HG03066 (cell line): ENCODE results near the gene COPG1.
"Not testable (repeated sequence)": the region's sequence is repeated elsewhere in the genome, so short reads cannot be mapped to it uniquely, and the experiment has no call there.

ENCODE experiments used
- ATAC-seq: cut with Tn5 transposase; IDR thresholded peaks from one replicate; pipeline ENCODE4 v1.9.1; 2021; ENCODE audit warnings: low read depth; ENCODE audit not compliant: unreplicated experiment

The COPG1 gene, protein sequence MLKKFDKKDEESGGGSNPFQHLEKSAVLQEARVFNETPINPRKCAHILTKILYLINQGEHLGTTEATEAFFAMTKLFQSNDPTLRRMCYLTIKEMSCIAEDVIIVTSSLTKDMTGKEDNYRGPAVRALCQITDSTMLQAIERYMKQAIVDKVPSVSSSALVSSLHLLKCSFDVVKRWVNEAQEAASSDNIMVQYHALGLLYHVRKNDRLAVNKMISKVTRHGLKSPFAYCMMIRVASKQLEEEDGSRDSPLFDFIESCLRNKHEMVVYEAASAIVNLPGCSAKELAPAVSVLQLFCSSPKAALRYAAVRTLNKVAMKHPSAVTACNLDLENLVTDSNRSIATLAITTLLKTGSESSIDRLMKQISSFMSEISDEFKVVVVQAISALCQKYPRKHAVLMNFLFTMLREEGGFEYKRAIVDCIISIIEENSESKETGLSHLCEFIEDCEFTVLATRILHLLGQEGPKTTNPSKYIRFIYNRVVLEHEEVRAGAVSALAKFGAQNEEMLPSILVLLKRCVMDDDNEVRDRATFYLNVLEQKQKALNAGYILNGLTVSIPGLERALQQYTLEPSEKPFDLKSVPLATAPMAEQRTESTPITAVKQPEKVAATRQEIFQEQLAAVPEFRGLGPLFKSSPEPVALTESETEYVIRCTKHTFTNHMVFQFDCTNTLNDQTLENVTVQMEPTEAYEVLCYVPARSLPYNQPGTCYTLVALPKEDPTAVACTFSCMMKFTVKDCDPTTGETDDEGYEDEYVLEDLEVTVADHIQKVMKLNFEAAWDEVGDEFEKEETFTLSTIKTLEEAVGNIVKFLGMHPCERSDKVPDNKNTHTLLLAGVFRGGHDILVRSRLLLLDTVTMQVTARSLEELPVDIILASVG

DNA sequence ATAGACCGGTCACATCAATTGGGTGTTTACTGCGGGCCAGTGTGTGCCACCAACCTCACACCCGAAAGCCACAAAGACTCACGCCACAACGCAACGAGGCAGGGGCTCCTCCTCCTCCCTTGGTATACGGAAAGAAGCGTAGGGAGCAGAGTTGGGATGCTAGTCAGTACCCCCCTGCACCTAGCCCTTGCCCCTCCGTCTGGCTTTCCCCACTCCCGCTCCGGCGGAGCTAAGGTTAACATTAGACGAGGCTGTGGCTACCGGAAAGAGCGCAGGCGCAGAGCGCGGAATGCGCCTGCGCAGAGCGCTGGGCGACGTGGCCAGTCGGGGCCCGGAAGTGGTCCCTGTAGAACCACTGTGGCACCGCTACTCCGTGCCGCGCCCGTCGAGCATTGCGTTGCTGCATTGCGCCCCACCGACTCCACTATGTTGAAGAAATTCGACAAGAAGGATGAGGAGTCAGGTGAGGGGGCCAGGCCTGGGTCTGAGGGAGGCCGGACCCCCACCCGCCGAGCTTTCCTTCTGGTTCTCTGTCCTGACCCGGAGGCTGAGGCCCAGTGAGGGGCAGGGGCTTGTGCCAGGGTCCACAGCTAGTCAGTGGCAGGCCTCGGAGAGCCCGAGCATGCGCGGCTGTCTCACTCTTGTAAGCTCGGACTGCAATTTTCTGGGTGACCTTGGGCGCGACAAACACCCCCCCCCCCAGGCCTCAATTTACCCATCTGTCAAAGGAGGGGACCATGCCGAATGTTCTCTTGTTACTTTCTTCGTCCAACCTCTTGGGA, at the start of gene COPG1:
Gene COPG1, plus strand, starts transcription at position 323 of the 782 bp plus-strand sequence. Its CDS starts 104 bp downstream, at position 427.
- ATAC-seq: peak; percentile 83

DNA sequence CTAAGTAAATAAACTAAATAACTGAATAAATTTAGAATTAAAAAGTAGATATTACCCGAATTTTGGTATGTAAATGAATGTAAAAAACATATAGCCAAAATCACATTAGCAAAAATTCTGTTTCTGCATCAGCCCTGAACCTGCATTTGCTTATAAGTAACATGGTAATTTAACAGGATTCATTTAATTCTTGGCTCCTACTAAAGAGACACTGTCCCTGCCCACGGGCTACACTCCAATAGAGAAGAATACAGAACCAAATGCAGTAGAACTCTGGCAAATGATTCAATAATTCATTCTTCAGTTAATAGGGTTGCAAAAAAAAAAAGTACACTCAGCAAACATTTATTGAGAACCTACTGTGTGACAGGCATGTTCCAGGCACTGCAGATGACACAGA, 44.9 kb upstream of the COPG1 start:
- ATAC-seq: no peak

DNA sequence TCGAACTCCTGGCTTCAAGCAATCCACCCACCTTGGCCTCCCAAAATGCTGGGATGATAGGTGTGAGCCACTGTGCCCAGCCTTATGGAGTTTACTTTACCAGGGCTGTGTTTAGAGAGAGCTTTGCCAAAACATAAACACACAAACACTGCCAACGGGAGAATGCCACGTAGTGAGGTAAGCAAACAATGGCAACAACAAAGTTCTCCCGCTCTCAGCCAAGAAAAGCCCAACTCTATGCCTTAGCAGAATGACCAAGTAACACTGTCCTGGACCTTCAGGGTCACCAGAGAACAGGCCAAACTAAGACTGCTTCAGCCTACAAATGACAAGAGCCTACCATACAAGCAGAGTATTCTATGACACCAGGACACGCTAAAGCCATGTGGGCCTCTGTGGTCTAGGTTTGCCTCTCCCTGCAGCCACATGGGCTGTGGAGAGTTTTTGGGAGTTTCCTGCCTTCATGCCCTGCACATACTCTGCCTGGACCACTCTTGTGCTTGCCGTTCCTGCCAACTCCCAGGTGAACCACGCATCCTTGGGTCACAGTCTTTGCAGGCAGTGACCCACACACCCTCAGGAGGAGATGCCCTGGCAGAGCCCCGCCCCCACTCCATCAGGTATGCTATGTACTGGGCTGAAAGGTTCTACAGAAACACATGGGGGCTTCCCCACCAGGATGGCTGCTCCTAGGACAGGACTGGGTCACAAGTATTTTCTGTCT, 44.1 kb upstream of the COPG1 start:
- ATAC-seq: no peak

DNA sequence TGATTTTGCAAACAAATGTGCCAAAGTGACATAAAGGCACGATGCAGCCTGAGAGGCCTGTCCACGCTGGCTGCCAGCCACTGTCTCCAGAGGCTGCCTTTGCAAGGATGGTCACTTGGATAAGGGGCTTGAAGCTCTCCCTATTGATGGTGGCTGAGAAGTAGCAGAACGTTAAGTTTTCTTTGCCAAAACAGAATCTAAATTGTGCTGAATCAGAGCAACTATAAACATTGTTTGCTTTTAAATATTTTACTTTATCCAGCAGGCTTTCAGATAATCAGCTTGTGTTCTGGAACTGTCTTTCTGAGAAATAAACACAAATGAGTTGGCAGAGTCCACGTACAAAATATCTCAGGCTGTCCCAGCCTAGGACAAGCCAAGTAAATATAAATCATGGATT, 41.9 kb upstream of the COPG1 start:
- no peak for ATAC-seq

DNA sequence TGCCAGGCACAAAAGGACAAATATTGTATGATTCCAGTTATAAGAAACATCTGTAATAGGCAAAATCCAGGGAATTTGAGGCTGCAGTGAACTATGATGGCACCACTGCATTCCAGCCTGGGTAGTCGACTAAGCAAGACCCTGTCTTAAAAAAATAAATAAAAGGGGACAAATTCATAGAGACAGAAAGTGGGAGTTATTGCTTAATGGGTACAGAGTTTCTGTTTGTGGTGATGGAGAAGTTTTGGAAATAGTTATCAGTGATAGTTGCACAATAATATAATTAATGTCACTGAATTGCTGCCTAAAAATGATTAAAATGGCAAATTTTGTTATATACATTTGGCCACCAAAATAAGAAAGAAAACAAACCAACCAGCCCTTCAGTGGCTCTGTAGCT, 38.1 kb upstream of the COPG1 start:
- ATAC-seq: no peak

DNA sequence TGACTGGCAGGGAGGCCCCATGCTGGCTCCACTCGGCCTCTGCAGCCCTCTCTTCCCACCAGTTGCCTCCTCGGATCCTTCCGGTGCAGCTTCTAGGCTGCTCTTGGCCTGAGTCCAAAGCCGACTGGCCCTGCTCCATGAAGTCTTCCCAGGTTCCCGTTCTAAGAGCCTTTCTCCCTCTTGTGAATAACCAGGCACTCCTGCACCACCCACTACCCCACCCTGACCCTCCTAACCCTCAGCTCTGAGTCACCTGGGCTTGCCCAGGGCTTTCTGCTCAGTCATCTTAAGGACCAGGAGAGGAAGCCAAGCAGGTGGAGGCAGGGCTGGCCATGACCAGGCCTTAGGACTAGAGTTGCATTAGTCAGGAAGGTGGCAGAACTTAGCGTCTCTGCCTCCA, 37.6 kb upstream of the COPG1 start:
- no peak for ATAC-seq

DNA sequence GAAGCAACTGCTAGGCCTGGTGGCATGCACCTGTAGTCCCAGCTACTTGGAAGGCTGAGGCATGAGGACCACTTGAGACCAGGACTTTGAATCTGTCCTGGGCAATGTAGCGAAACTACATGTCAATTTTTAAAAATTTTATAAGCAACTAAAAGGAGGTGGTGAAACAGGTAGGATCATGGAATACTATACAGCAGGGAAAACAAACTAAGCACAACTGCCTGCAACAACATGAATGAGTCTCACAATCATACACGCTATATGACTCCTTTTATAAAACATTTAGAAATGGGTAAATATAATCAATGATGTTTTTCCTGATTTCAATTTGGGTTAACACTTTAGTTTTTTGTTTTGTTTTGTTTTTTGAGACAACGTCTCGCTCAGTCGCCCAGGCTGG, 36.2 kb upstream of the COPG1 start:
- ATAC-seq: no peak

DNA sequence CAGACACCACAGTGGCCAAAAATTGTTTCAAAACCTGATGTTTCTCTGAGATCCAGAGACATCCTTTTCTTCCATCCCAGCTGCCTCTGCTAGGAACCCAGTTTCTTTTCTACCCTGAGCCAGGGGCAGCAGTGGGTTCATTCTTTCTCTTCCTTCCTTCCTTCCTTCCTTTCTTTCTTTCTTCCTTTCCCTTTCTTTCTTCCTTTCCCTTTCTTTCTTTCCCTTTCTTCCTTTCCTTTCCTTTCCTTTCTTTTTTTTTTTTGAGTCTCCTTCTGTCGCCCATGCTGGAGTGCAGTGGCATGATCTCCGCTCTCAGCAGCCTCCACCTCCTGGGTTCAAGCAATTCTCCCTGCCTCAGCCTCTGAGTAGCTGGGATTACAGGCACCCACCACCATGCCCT, 30.7 kb upstream of the COPG1 start:
- ATAC-seq: no peak

DNA sequence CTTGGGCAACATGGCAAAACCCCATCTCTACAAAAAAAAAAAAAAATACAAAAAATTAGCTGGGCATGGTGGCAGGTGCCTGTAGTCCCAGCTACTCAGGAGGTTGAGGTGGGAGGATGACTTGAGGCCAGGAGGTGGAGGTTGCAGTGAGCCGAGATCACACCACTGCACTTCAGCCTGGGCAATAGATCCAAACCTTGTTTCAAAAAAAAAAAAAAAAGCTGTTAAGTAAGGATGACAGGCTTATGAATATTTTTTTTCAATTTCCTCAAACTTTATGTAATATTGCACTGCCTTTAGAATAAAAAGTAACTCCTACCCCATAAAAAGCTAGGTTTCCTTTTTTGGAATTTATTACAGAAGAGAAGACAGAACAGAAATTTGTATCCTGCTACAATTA, 25.0 kb upstream of the COPG1 start:
- ATAC-seq: not testable (repeated sequence)

DNA sequence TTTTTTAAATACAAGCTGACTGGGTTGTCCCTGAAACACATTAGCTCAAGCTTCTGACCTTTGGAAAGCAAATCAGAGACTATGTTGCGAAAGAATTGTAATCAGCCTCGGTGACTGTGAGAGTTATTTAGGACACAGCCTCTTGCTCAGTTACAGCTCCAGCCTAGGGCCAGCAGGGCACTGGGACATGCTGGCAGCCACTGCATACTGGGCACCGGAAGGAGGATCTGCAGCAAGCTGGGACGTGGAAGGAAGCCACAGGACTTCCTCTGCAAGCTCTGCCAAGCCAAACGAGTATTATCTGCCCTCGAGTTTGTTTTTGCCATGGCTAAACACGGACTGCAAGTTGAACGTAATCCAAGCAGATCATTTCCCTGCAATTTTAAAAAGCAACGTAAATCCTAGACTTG, 24.4 kb upstream of the COPG1 start:
- ATAC-seq: no peak

DNA sequence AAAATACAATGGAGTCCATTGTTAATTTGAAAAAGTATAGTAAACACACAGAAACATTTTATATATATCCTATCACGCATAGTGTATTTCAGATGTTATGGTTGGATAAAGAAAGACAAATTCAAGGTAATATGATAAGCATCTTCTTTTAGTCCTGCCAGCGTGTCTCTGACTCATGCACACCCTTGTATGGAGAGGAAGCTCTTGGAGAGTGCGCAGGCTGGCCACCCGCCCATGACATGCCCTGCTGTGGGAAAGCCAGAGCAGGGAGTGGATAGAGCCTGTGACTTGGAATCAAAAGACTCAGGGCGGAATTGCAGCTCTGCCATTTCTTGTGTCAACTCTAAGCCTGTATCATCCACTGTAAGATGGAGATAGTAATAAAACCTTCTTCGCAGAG, 23.0 kb upstream of the COPG1 start:
- ATAC-seq: no peak

DNA sequence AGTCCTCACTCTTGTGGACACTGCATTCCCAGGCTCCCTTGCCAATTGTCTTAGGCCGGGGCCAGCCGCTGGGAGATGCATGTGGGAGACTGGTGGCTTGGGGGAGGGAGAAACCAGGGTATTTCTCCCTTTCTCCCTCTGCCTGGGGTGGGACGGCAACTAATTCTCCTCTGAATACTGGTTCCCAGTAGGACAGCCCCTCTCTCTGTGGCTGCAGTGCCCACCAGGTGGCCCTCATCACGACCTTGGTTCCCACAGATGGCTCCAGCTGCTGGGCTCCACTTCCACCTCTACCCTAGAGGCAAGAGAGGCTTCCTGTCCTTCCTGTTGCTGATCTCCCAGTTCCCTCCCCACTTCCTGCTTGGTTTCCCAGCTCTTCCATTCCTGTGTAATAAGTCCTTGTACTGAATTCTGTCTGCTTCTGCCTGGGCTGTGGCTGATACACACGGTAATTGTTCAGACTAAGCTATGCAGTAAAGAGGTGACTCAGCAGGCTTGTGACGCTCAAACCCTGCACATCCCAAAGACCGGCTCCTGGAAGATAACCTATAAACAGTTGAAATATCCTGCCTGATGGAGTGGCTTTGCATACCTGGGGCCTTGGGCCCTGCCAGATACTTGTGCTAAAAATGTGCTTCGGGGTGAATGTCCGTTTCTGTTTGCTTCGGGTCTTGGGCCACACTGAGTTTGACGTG, 20.4 kb upstream of the COPG1 start:
- ATAC-seq: no peak

DNA sequence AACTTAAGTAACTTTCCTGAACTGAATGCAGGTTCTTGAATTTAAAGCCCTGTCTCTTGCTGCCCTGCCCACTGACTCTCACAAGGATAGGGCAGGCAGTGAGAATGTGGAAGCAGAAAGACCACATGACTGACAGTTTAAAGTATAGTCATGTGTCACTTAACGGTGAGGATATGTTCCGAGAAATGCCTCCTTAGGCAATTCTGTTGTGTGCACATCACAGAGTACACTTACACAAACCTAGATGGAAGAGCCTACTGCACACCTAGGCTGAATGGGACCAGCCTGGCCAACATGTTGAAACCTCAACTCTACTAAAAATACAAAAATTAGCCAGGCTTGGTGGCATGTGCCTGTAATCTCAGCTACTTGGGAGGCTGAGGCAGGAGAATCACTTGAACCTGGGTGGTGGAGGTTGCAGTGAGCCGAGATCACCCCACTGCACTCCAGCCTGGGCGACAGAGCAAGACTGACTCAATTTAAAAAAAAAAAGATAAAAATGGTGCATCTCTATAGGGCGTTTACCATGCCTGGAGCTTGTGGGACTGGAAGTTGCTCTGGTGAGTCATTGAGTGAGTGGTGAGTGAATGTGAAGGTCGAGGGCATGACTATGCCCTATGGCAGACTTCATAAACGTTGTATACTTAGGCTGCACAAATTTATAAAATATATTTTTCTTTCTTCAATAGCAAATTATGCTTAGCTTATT, 18.9 kb upstream of the COPG1 start:
- no peak for ATAC-seq

DNA sequence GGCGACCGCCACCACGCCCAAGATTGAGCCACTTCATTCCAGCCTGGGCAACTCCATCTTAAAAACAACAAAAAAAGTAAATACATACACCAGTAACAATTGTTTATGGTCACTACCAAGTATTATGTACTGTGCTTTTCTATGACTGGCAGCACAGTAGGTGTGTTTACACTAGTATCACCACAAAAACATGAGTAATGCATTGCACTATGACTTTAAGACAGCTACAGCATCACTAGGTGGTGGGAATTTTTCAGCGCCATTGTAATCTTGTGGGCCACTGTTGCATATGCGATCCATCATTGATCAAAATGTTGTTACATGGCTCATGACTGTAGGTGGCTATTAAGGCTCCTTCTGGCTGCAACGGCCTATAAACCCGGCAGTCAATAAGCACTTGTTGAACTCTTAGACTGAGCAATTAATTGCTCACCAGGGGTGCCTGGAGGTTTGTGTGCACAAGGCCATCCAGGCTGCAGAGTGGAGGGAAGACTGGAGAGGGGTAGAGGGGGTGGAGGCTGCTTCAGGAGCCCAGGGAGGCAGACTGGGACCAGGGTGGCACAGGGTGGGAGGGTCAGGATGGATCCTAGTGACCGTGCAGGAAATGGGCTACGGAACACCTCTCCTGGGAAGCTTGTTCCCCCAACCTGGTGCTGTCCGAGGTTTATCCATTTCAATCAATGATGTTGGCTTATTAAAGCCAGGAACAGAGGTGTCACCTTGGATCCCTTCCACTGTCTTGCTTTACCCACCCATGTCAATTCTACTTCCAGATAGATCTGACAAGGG, 17.9 kb upstream of the COPG1 start:
- no peak for ATAC-seq

DNA sequence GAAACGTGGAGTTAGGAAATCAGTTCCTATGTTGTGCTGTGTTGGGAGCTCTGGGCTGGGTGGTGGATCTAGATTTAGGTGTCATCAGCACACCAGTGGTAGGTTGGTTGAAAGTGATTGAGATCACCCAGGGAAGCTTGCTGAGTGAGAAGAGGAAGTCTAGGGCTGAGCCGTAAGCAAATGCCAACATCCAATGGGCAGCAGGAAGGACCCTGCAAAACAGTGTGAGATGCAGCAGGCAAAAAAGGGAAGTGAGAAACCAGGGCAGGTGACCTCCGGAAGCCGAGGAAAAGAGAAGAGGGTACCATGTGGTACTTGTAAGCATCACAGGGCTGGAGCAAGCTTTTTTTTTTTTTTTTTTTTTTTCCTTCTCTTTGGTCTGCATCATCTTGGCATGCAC, 15.9 kb upstream of the COPG1 start:
- peak; percentile 95 for ATAC-seq

DNA sequence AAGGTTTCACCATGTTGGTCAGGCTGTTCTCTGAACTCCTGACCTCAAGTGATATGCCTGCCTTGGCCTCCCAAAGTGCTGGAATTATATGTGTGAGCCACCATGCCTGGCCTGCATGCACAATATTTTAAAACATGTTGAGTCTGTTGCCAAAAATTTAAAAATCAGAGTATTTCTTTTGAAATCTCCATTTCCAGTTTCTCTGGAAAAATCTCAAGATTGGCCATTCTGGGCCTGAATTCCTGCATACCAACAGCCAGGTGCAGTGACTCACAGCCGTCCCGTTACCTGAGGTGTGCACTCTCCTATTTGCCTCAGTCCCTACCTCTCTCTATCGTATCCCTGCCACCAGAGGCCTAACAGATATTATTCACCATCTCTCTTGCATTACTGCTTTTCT, 15.0 kb upstream of the COPG1 start:
- ATAC-seq: no peak

DNA sequence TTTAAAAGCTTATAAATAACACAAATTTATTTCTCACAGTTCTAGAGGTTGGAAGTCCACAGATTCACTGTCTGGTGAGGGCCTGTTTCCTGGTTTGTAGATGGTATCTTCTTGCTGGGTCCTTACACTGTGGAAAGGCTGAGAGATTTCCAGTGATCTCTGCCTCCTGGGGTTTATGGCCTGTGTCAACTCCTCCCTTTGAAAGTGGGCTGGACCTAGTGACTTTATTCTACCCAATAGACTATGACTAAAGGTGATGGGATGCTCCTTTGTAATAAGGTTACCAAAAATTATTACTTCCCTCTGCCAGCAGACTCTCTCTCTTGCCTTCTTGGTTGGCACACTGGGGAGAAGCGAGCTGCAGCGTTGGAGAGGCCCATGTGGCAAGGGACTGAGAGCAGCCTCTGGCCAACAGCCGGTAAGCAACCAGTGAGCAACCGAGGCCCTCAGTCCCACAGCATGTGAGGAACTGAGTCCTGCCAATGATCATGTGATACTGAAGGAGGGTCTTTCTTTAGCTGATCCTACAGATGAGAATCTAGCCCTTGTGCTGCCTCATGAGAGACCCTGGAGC, 14.0 kb upstream of the COPG1 start:
- no peak for ATAC-seq
